Fibroblast of lung (primary cell): Measurements from ENCODE around the gene SMG7. TPM values are rescaled to one million over a fixed set of nuclear protein-coding genes. Genes with fewer than 3 reads are reported as not detected.
A peak's percentile ranks its signal among the peaks of the same experiment; 100 is the strongest.

Experiments
- DNase-seq, 2 donors: peaks; one replicate each; pipeline versions ENCODE4 v3.0.0 to v3.0.0-alpha.2; 2010; ENCODE audit warnings: low read depth in 2 of 2
- H2AFZ ChIP-seq: 2 replicates; pipeline ENCODE4 v1.5.1; 2012; ENCODE audit warnings: low read length, control low read depth, inconsistent platforms
- H3K27ac ChIP-seq: 2 replicates; pipeline ENCODE4 v1.5.1; 2011; ENCODE audit warnings: low read length, control low read depth; ENCODE audit not compliant: insufficient read depth
- H3K27me3 ChIP-seq: 2 replicates; pipeline ENCODE4 v1.5.1; 2011; ENCODE audit warnings: mild to moderate bottlenecking, low read length; ENCODE audit not compliant: control insufficient read depth, insufficient read depth
- H3K36me3 ChIP-seq: 2 replicates; pipeline ENCODE4 v1.5.1; 2011; ENCODE audit warnings: low read length; ENCODE audit not compliant: control insufficient read depth, insufficient read depth
- H3K4me1 ChIP-seq: 2 replicates; pipeline ENCODE4 v1.5.1; 2011; ENCODE audit warnings: low read length; ENCODE audit not compliant: control insufficient read depth, insufficient read depth; ENCODE audit errors: extremely low read depth
- H3K4me2 ChIP-seq: 2 replicates; pipeline ENCODE4 v1.5.1; 2011; ENCODE audit warnings: low read length, control low read depth; ENCODE audit not compliant: insufficient read depth; ENCODE audit errors: extremely low read depth
- H3K4me3 ChIP-seq, 4 experiments: fragments of 200-600 bp in 1 of 4; sonication (generic) in 1 of 4; replicated peaks in 1 of 4; 2 replicates each; pipeline ENCODE4 v1.5.1; 2011 to 2016; ENCODE audit warnings: low read length in 4 of 4, low read depth in 3 of 4, mild to moderate bottlenecking in 3 of 4, control low read depth in 2 of 4, inconsistent platforms in 1 of 4, mixed read lengths in 1 of 4; ENCODE audit not compliant: insufficient read depth in 1 of 4; ENCODE audit errors: control extremely low read depth in 1 of 4
- H3K79me2 ChIP-seq: 2 replicates; pipeline ENCODE4 v1.5.1; 2012; ENCODE audit warnings: mild to moderate bottlenecking, low read length, inconsistent platforms; ENCODE audit not compliant: control insufficient read depth, insufficient read depth
- H3K9ac ChIP-seq: 2 replicates; pipeline ENCODE4 v1.5.1; 2011; ENCODE audit warnings: mild to moderate bottlenecking, low read length, control low read depth; ENCODE audit not compliant: insufficient read depth
- H3K9me3 ChIP-seq: 2 replicates; pipeline ENCODE4 v1.5.1; 2012; ENCODE audit warnings: low read depth, low read length; ENCODE audit not compliant: control insufficient read depth, insufficient read depth
- H4K20me1 ChIP-seq: 2 replicates; pipeline ENCODE4 v1.5.1; 2011; ENCODE audit warnings: low read length; ENCODE audit not compliant: control insufficient read depth, insufficient read depth; ENCODE audit errors: extremely low read depth
- CTCF ChIP-seq, 2 donors: IDR thresholded peaks in 1 of 2; conservative IDR thresholded peaks in 1 of 2; 1 replicate in 1 of 2; 2 replicates in 1 of 2; pipeline ENCODE4 v1.5.1; 2011 to 2012; ENCODE audit warnings: low read length in 2 of 2, control low read depth in 1 of 2, inconsistent platforms in 1 of 2, low read depth in 1 of 2, mild to moderate bottlenecking in 1 of 2
- EZH2 ChIP-seq: IDR thresholded peaks from 2 replicates; pipeline ENCODE4 v1.5.1; 2012; ENCODE audit warnings: low read length, control low read depth, mild to moderate bottlenecking; ENCODE audit errors: missing control alignments
- polyA plus RNA-seq, 2 donors: library from polyadenylated mRNA; depleted of rRNA in 1 of 2; stranded (reverse) in 1 of 2; unstranded in 1 of 2; fragments of >200 nt; gene quantifications; 2 replicates each; pipeline ENCODE4 v1.2.1, GENCODE V29; 2011 to 2012; ENCODE audit warnings: missing spikeins in 1 of 2
- total RNA-seq: library from RNA; depleted of rRNA; stranded (reverse); fragments of >200 nt; gene quantifications from 2 replicates; pipeline ENCODE4 v1.2.1, GENCODE V29; 2014

SMG7 gene
- total and polyA plus RNA-seq, 2 donors (not counting 1 experiment from before 2014, with no cell fraction given): 23.1 to 30.7 TPM

GRCh38 chr1:183463566-183463965 is 8.7 kb upstream of the SMG7 start:
- Histone ChIP-seq H3K27me3 (no peaks in the 10 kb centered on the region), H4K20me1 (no peaks in the 10 kb centered on the region), H3K9ac (no peak overlapping the region), H2AFZ (no peak overlapping the region), H3K4me3 (no peak overlapping the region), H3K79me2 (no peaks in the 10 kb centered on the region), H3K27ac (no peak overlapping the region), H3K4me2 (no peak overlapping the region), H3K4me1 (no peaks in the 10 kb centered on the region), H3K9me3 (no peaks in the 10 kb centered on the region), H3K36me3 (no peaks in the 10 kb centered on the region)
- DNase-seq: no peak
- TF ChIP-seq EZH2 (no peak), CTCF (conservative IDR thresholded peaks at IDR 0.05 in 1 of 2, IDR thresholded peaks at IDR 0.05 in 1 of 2; ENCODE audit: low read depth in 1 of 2, low read length in 2 of 2) (no peak)

GRCh38 chr1:183466781-183467180 is 5.5 kb upstream of the SMG7 start:
- Histone ChIP-seq H3K9ac (no peak overlapping the region), H3K27me3 (no peaks in the 10 kb centered on the region), H3K27ac (no peak overlapping the region), H3K36me3 (no peaks in the 10 kb centered on the region), H3K4me3 (no peak overlapping the region), H3K79me2 (no peaks in the 10 kb centered on the region), H3K9me3 (no peaks in the 10 kb centered on the region), H3K4me2 (no peak overlapping the region), H3K4me1 (no peaks in the 10 kb centered on the region), H4K20me1 (no peaks in the 10 kb centered on the region), H2AFZ (no peak overlapping the region)
- no peak for DNase-seq
- no peak for TF ChIP-seq EZH2
- TF ChIP-seq CTCF (conservative IDR thresholded peaks at IDR 0.05 in 1 of 2, IDR thresholded peaks at IDR 0.05 in 1 of 2; ENCODE audit: low read depth in 1 of 2, low read length in 2 of 2): no peak

- TF ChIP-seq EZH2 (no peak), CTCF (conservative IDR thresholded peaks at IDR 0.05 in 1 of 2, IDR thresholded peaks at IDR 0.05 in 1 of 2; ENCODE audit: low read depth in 1 of 2, low read length in 2 of 2) (no peak)
- no peak overlapping the region for H3K27ac ChIP-seq
- DNase-seq: peak in 1 of 2 donors; percentile 9
- no peaks in the 10 kb centered on the region for H3K36me3 ChIP-seq
- H2AFZ ChIP-seq: no peak overlapping the region
- no peaks in the 10 kb centered on the region for H3K4me1 ChIP-seq
- no peak overlapping the region for H3K9ac ChIP-seq
- no peak overlapping the region for H3K4me2 ChIP-seq
- H3K4me3 ChIP-seq: no peak overlapping the region
- no peaks in the 10 kb centered on the region for H3K27me3 ChIP-seq
- no peaks in the 10 kb centered on the region for H4K20me1 ChIP-seq
- peaks cover 3% of the 10 kb centered on the region for H3K79me2 ChIP-seq
- no peaks in the 10 kb centered on the region for H3K9me3 ChIP-seq
These were observed 4.6 kb upstream of the SMG7 start for GRCh38 chr1:183467687-183468086.
